ENCODE results near the gene KCNJ14.

DNA sequence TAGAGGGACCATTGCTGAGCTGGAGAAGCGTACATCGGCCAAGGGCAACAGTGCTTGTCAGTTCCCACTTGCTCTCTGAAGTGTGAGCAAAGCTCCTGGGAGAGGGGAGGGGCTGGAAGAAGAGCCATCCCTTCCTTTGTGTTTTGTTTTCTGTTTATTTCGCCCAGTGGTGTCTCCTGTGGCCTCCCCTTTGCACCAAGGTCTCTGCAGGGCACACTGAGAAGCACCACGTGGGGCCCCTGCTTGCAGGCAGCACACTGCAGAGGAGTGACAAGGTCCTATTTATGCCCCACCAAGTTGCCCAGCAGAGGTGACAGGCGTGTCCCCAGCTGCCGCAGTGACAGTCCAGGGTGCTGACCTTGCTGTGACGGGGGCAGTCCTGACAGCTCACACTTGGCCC lies 38.0 kb upstream of the KCNJ14 start:
- no peak for TF ChIP-seq TARDBP (IDR thresholded peaks at IDR 0.05)
- no peak for TF ChIP-seq PKNOX1 (IDR thresholded peaks at IDR 0.05)
- no peak for TF ChIP-seq CTBP1 (IDR thresholded peaks at IDR 0.05; ENCODE audit: borderline replicate concordance)

Data from HEK293T (cell line).